ENCODE results near the gene RPL39. TPM values are rescaled to one million over a fixed set of nuclear protein-coding genes. Genes with fewer than 3 reads are reported as not detected.
"Not testable (repeated sequence)": the region's sequence is repeated elsewhere in the genome, so short reads cannot be mapped to it uniquely, and the experiment has no call there.

Gene RPL39
- 1,000 to 10,000 TPM; 1,775 to 1,899 TPM for total RNA-seq

DNA sequence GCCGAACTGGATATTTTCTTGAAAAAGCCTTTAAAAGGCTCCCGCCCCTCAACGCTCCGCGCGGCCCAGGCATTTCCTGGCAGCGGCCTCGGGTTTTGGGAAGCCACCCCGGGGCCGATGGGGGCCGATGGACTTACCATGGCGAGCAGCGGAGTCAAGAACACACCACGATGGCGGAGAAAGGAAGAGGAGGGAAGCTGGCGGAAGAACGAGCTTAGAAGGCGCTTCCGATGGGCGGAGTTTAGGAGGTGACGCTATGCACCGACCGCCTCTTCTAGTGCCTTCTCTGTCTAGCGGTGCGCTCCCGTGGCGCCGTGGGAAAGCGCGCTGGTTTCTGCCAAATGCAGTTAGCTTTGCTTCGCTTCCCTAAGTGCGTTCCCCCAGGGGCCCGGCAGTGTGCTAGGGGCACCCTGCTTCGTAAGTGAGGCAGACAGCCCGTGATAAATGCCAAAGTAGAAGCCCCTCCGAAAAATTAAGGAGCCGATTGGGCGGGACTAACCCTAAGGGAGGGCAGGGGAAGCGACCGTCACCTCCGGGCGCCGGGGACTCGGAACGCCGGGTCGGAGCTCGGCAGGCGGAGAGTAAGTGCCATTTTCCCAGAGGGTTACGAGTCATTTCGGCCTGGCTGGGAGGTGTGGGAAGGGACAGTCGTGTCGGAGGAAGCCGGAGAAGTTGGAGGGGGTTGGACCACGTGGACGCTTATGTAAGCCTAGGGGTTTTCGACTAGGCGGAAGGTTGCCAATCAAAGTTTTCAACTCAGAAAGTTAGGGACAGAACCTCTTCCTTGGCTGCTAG, at the start of gene RPL39:
Gene RPL39 (minus strand): TSS at position 194 of the 795 bp plus-strand sequence. CDS start 54 bp downstream, at position 140.
- POLR2A ChIA-PET, result interaction anchor here (0.6 to 2.4 kb wide), 17 partner anchors 12 to 769 kb away, joined by 3 to 27 read pairs (median 5); partner anchors contain the start of genes CUL4B, NDUFA1, NKRF and RNF113A
- Mint-ChIP-seq H3K36me3 (ENCODE audit: low read depth) (peaks cover 39% of the 10 kb centered on the region), H3K27me3 (ENCODE audit: low read depth) (no peaks in the 10 kb centered on the region), H3K27ac (peak within 1 kb of the TSS; percentile 94), H3K4me3 (peak within 1 kb of the TSS; percentile 95), H3K9me3 (ENCODE audit: insufficient read depth) (no peaks in the 10 kb centered on the region), H3K4me1 (ENCODE audit: low read depth) (peaks cover 30% of the 10 kb centered on the region)
- ATAC-seq (peak; percentile 94), DNase-seq (peak; percentile 88)
- CTCF ChIA-PET, result interaction anchor here (1.0 to 1.7 kb wide), 11 partner anchors 15 to 186 kb away, joined by 3 to 10 read pairs (median 5); partner anchors contain the start of genes NDUFA1, NKRF, RNF113A and UPF3B

DNA sequence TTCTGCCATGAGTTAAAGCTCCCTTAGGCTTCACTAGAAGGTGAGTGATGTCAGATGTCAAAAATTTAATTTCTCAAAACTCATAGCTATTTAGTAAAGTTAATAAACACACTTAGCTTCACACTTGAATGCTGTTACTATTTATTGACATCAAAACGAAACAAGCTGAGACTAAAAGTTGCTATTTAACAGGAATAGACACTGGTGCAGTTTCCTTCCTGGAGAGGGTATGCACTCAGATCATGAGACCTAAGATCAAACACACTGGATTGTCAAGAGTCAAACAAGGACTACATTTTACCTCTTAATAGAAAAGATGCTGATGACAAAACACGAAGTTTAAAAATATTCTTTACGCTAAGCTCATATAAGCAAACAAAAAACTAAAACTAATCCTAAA, 42.5 kb upstream of the RPL39 start:
- no peak for ATAC-seq
- CTCF ChIA-PET, result interaction anchor here (0.6 to 1.0 kb wide), 2 partner anchors 15 to 49 kb away, joined by 3 read pairs; no protein-coding TSS in a partner anchor
- H3K4me1 Mint-ChIP-seq (ENCODE audit: low read depth), result no peaks in the 10 kb centered on the region
- no peak overlapping the region for H3K27ac Mint-ChIP-seq
- no peak overlapping the region for H3K4me3 Mint-ChIP-seq
- POLR2A ChIA-PET, result no interaction called here
- no peaks in the 10 kb centered on the region for H3K27me3 Mint-ChIP-seq (ENCODE audit: low read depth)
- H3K9me3 Mint-ChIP-seq (ENCODE audit: insufficient read depth), result no peaks in the 10 kb centered on the region
- peaks cover 42% of the 10 kb centered on the region for H3K36me3 Mint-ChIP-seq (ENCODE audit: low read depth)
- no peak for DNase-seq

DNA sequence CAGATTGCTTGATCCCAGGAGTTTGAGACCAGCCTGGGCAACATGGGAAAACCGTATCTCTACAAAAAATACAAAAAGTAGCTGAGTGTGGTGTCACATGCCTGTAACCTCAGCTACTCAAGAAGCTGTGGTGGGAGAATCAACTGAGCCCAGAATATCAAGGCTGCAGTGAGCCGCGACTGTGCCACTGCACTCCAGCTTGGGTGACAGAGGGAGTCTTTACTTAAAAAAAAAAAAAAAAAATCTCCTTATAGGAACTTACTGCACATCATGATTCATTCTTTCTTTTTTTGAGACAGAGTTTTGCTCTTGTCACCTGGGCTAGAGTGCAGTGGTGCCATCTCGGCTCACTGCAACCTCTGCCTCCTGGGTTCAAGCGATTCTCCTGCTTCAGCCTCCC, 37.0 kb upstream of the RPL39 start:
- Mint-ChIP-seq H3K4me3 (no peak overlapping the region), H3K9me3 (ENCODE audit: insufficient read depth) (no peaks in the 10 kb centered on the region), H3K4me1 (ENCODE audit: low read depth) (peaks cover 9% of the 10 kb centered on the region), H3K36me3 (ENCODE audit: low read depth) (peaks cover 21% of the 10 kb centered on the region), H3K27me3 (ENCODE audit: low read depth) (no peaks in the 10 kb centered on the region), H3K27ac (no peak overlapping the region)
- ChIA-PET POLR2A (no interaction called here), CTCF (no interaction called here)
- ATAC-seq, result no peak
- DNase-seq, result no peak

DNA sequence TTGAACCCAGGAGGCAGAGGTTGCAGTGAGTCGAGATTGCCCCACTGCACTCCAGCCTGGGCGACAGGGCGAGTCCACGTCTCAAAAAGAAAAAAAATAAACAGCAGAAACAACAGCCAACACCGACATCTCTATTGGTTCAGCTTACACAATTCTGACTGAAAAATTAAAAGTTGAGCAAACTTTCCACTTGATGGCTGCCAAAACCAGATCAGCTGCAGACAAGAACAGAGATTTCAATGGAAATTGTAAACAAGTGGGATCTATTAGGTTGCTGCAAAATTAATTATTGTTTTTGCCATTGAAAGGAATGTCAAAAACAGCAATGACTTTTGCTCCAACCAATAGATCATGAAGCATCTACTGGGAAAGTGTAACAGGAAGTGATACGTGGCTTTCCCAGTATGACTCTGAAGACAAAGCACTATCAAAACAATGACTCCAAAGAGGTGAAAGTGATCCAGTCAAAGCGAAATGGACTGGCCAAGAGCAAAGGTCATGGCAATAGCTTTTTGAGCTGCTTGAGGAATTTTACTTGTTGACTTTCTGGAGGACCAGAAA, 35.0 kb upstream of the RPL39 start:
- POLR2A ChIA-PET, result no interaction called here
- CTCF ChIA-PET, result no interaction called here
- no peak for ATAC-seq
- H3K4me3 Mint-ChIP-seq, result no peak overlapping the region
- no peak overlapping the region for H3K27ac Mint-ChIP-seq
- H3K9me3 Mint-ChIP-seq (ENCODE audit: insufficient read depth), result no peaks in the 10 kb centered on the region
- H3K4me1 Mint-ChIP-seq (ENCODE audit: low read depth), result peaks cover 20% of the 10 kb centered on the region
- DNase-seq, result no peak
- H3K27me3 Mint-ChIP-seq (ENCODE audit: low read depth), result no peaks in the 10 kb centered on the region
- peaks cover 16% of the 10 kb centered on the region for H3K36me3 Mint-ChIP-seq (ENCODE audit: low read depth)

DNA sequence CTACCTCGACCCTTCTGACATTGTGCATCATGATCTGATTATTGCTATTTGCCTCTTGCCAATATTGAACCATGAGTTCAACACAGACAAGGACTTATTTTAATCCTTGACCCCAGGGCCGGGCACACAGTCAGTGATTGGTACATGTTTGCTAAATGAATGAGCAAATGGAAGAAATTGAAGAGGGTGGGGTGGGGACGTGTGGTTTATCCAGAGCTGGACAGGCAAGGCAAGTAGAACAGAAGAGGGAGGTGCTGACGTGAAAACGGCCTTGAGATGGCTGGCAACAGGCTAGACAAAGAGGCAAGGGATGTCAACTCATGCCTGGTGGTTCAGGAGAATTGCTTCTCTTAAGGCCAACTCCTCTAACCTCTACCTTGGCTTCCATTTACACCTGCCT, 32.8 kb upstream of the RPL39 start:
- CTCF ChIA-PET; DNase-seq; H3K36me3 Mint-ChIP-seq (ENCODE audit: low read depth); H3K27me3 Mint-ChIP-seq (ENCODE audit: low read depth); POLR2A ChIA-PET; ATAC-seq; H3K27ac Mint-ChIP-seq; H3K4me3 Mint-ChIP-seq; H3K9me3 Mint-ChIP-seq (ENCODE audit: insufficient read depth): not testable (repeated sequence)
- peaks cover 20% of the 10 kb centered on the region for H3K4me1 Mint-ChIP-seq (ENCODE audit: low read depth)

DNA sequence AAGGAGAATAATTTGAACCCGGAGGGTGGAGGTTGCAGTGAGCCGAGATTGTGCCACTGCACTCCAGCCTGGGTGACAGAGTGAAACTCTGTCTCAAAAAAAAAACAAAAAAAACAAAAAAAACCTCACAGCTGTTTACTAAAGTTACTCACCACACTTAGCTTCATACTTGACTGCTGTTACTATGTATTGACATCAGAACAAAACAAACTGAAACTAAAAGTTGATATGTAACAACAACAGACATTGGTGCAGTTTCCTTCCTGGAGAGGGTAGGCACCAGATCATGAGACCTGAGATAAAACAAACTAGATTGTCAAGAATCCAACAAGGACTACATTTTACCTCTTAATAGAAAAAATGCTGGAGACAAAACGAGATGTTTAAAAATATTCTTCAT, 30.3 kb upstream of the RPL39 start:
- H3K4me3 Mint-ChIP-seq, result peak overlapping the region; percentile 9
- H3K36me3 Mint-ChIP-seq (ENCODE audit: low read depth); H3K27me3 Mint-ChIP-seq (ENCODE audit: low read depth); H3K9me3 Mint-ChIP-seq (ENCODE audit: insufficient read depth): not testable (repeated sequence)
- ChIA-PET CTCF (interaction anchor here (1.2 kb wide), 1 partner anchor 30 kb away, joined by 4 read pairs; the partner anchor contains the start of gene RPL39), POLR2A (interaction anchor here (0.8 to 1.9 kb wide), 3 partner anchors 11 to 49 kb away, joined by 3 to 7 read pairs (median 4); partner anchors contain the start of gene RPL39)
- peak overlapping the region; percentile 76 for H3K27ac Mint-ChIP-seq
- ATAC-seq (peak; percentile 98), DNase-seq (peak; percentile 22)
- H3K4me1 Mint-ChIP-seq (ENCODE audit: low read depth), result peaks cover 15% of the 10 kb centered on the region

DNA sequence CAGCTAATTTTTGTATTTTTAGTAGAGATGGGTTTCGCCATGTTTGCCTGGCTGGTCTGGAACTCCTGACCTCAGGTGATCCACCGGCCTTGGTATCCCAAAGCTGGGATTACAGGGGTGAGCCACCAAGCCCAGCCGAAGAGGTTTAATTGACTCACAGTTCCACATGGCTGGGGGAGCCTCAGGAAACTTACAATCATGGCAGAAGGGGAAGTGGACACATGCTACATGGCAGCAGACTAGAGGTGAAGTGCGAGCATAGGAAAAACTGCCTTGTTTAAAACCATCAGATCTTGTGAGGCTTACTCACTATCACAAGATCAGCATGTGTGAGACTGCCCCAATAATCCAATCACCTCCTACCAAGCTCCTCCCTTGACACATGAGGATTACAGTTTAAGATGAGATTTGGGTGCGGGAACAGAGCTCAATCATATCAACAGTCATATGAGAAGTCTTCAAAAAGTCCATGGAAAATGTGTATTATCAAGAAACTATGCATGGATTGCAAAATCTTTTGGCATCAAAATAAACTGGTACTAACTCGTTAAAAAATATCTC, 25.8 kb upstream of the RPL39 start:
- DNase-seq (no peak), ATAC-seq (no peak)
- ChIA-PET CTCF (no interaction called here), POLR2A (interaction anchor here (1.0 kb wide), 1 partner anchor 26 kb away, joined by 3 read pairs; no protein-coding TSS in a partner anchor)
- Mint-ChIP-seq H3K27ac (no peak overlapping the region), H3K36me3 (ENCODE audit: low read depth) (no peaks in the 10 kb centered on the region), H3K27me3 (ENCODE audit: low read depth) (no peaks in the 10 kb centered on the region), H3K4me1 (ENCODE audit: low read depth) (peaks cover 6% of the 10 kb centered on the region), H3K9me3 (ENCODE audit: insufficient read depth) (no peaks in the 10 kb centered on the region), H3K4me3 (no peak overlapping the region)

DNA sequence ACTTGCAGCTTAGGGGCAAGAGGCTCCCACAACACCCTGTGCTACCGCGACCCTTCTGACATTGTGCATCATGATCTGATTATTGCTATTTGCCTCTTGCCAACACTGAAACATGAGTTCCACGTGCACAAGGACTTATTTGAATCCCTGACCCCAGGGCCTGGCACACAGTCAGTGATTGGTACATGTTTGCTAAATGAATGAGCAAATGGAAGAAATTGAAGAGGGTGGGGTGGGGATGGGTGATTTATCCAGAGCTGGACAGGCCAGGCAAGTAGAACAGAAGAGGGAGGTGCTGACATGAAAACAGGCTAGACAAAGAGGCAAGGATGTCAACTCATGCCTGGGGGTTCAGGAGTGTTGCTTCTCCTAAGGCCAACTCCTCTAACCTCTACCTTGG, 24.9 kb upstream of the RPL39 start:
- ChIA-PET POLR2A (no interaction called here), CTCF (no interaction called here)
- no peaks in the 10 kb centered on the region for H3K4me1 Mint-ChIP-seq (ENCODE audit: low read depth)
- H3K27me3 Mint-ChIP-seq (ENCODE audit: low read depth), result no peaks in the 10 kb centered on the region
- DNase-seq (no peak), ATAC-seq (no peak)
- H3K36me3 Mint-ChIP-seq (ENCODE audit: low read depth), result no peaks in the 10 kb centered on the region
- H3K9me3 Mint-ChIP-seq (ENCODE audit: insufficient read depth), result no peaks in the 10 kb centered on the region
- no peak overlapping the region for H3K27ac Mint-ChIP-seq
- H3K4me3 Mint-ChIP-seq, result no peak overlapping the region

DNA sequence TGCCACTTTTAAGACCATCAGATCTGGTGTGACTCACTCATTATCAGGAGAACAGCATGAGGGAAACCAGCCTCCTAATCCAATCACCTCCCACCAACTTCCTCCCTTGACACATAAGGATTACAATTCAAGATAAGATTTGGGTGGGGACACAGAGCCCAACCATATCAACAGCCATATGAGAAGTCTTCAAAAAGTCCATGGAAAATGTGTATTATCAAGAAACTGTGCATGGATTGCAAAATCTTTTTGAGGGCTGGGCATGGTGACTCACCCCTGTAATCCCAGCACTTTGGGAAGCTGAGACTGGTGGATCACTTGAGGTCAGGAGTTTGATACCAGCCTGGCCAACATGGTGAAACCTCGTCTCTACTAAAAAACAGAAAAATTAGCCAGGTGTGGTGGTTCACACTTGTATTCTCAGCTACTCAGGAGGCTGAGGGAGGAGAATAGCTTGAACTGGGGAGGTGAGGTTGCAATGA, 17.8 kb upstream of the RPL39 start:
- DNase-seq (no peak), ATAC-seq (no peak)
- Mint-ChIP-seq H3K36me3 (ENCODE audit: low read depth) (no peaks in the 10 kb centered on the region), H3K27me3 (ENCODE audit: low read depth) (no peaks in the 10 kb centered on the region), H3K4me3 (no peak overlapping the region), H3K27ac (no peak overlapping the region), H3K9me3 (ENCODE audit: insufficient read depth) (no peaks in the 10 kb centered on the region), H3K4me1 (ENCODE audit: low read depth) (no peaks in the 10 kb centered on the region)
- ChIA-PET CTCF (no interaction called here), POLR2A (no interaction called here)

DNA sequence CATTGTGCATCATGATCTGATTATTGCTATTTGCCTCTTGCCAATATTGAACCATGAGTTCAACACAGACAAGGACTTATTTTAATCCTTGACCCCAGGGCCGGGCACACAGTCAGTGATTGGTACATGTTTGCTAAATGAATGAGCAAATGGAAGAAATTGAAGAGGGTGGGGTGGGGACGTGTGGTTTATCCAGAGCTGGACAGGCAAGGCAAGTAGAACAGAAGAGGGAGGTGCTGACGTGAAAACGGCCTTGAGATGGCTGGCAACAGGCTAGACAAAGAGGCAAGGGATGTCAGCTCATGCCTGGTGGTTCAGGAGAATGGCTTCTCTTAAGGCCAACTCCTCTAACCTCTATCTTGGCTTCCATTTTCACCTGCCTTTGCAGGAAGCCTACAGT, 17.0 kb upstream of the RPL39 start:
- CTCF ChIA-PET; H3K27me3 Mint-ChIP-seq (ENCODE audit: low read depth): not testable (repeated sequence)

DNA sequence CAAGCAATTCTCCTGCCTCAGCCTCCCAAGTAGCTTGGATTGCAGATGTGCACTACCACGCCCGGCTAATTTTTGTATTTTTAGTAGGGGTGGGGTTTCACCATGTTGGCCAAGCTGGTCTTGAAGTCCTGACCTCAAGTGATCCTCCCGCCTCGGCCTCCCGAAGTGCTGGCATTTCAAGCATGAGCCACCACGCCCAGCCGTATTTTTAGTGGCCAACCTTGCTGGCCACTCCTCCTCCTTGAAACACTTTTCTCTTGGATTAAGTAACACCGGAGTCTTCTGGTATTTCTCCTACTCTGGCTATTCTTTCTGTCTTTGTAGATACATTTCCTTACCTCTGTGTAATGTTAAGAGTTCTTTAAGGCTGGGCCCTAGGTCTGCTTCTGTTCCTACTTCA, 11.1 kb upstream of the RPL39 start:
- ChIA-PET CTCF (no interaction called here), POLR2A (no interaction called here)
- Mint-ChIP-seq H3K4me1 (ENCODE audit: low read depth) (no peaks in the 10 kb centered on the region), H3K27ac (no peak overlapping the region), H3K27me3 (ENCODE audit: low read depth) (no peaks in the 10 kb centered on the region), H3K9me3 (ENCODE audit: insufficient read depth) (no peaks in the 10 kb centered on the region), H3K36me3 (ENCODE audit: low read depth) (no peaks in the 10 kb centered on the region), H3K4me3 (no peak overlapping the region)
- no peak for ATAC-seq
- no peak for DNase-seq

More for the DNA sequence above, 17.0 kb upstream of the RPL39 start:
- H3K4me3 Mint-ChIP-seq; ATAC-seq; DNase-seq; POLR2A ChIA-PET; H3K27ac Mint-ChIP-seq; H3K9me3 Mint-ChIP-seq (ENCODE audit: insufficient read depth); H3K36me3 Mint-ChIP-seq (ENCODE audit: low read depth); H3K4me1 Mint-ChIP-seq (ENCODE audit: low read depth): not testable (repeated sequence)
